Omental fat pad (tissue), 4 donors: ENCODE results near the gene CLSTN2. TPM values are rescaled to one million over a fixed set of nuclear protein-coding genes. Genes with fewer than 3 reads are reported as not detected.

Experiments used
- ATAC-seq: fragments of 150-250 bp; one replicate; pipeline ENCODE4 v1.9.1; 2016; ENCODE audit warnings: mild to moderate bottlenecking, moderate library complexity; ENCODE audit not compliant: low FRiP score
- DNase-seq: peaks from one replicate; pipeline ENCODE4 v3.0.0-alpha.2; 2019; ENCODE audit warnings: low spot score
- CTCF ChIP-seq, 3 donors: fragments of 450-650 bp; IDR thresholded peaks; one replicate each; pipeline ENCODE4 v1.5.1; 2016 to 2017; ENCODE audit warnings: antibody characterized with exemption in 3 of 3, mild to moderate bottlenecking in 3 of 3, moderate library complexity in 2 of 3
- small RNA-seq: library from RNA; depleted of rRNA; stranded (forward); fragments of <200 nt; gene quantifications from one replicate; pipeline ENCODE3, GENCODE V24; 2016
- total RNA-seq, 4 donors: library from RNA; depleted of rRNA; stranded (reverse); fragments of >200 nt; gene quantifications; one replicate each; pipeline ENCODE4 v1.1.0, GENCODE V29; 2016

Gene CLSTN2
- total RNA-seq, 4 donors from 2014 or later, result 20.0 to 40.5 (median 37.8) TPM

GRCh38 chr3:140601881-140602280, 666.9 kb downstream of the CLSTN2 start:
- no peak for ATAC-seq
- no peak for TF ChIP-seq CTCF (IDR thresholded peaks at IDR 0.05)
- no peak for DNase-seq

- DNase-seq (no peak), ATAC-seq (no peak)
- TF ChIP-seq CTCF (IDR thresholded peaks at IDR 0.05), result no peak
These were observed 667.8 kb downstream of the CLSTN2 start for GRCh38 chr3:140602781-140603180.

GRCh38 chr3:140603766-140604165, 668.8 kb downstream of the CLSTN2 start:
- no peak for TF ChIP-seq CTCF (IDR thresholded peaks at IDR 0.05)
- no peak for DNase-seq
- no peak for ATAC-seq

GRCh38 chr3:140610544-140610943, 675.6 kb downstream of the CLSTN2 start:
- ATAC-seq (no peak), DNase-seq (no peak)
- TF ChIP-seq CTCF (IDR thresholded peaks at IDR 0.05), result no peak

GRCh38 chr3:140614001-140614400, 679.0 kb downstream of the CLSTN2 start:
- no peak for TF ChIP-seq CTCF (IDR thresholded peaks at IDR 0.05)
- no peak for ATAC-seq
- DNase-seq, result no peak

- no peak for TF ChIP-seq CTCF (IDR thresholded peaks at IDR 0.05)
- ATAC-seq, result no peak
- DNase-seq, result no peak
These were observed 682.1 kb downstream of the CLSTN2 start for GRCh38 chr3:140617135-140617534.

- DNase-seq (no peak), ATAC-seq (no peak)
- TF ChIP-seq CTCF (IDR thresholded peaks at IDR 0.05), result no peak
These were observed 691.9 kb downstream of the CLSTN2 start for GRCh38 chr3:140626856-140627255.

Small RNA genes within 50 kb of the gene (small RNA-seq; reads per million reads assigned to genes)
- not detected for gene AC048346.1
